Chondrocyte (in vitro differentiated cells): ENCODE results near the gene RIF1. TPM values are rescaled to one million over a fixed set of nuclear protein-coding genes. Genes with fewer than 3 reads are reported as not detected.

Experiments
- DNase-seq: peaks from one replicate; pipeline ENCODE4 v3.0.0; 2021; ENCODE audit warnings: mixed read lengths, low spot score
- H3K27ac Mint-ChIP-seq: one replicate; pipeline ENCODE4 v1.8.0; 2021; ENCODE audit warnings: mild to moderate bottlenecking, moderate library complexity, mixed read lengths; ENCODE audit not compliant: unreplicated experiment
- H3K27me3 Mint-ChIP-seq: 2 replicates; pipeline ENCODE4 v1.8.0; 2021; ENCODE audit warnings: low read depth, mixed read lengths
- H3K36me3 Mint-ChIP-seq: 2 replicates; pipeline ENCODE4 v1.8.0; 2021; ENCODE audit warnings: low read depth, mixed read lengths
- H3K4me1 Mint-ChIP-seq: 2 replicates; pipeline ENCODE4 v1.8.0; 2021; ENCODE audit warnings: low read depth, mild to moderate bottlenecking, mixed read lengths
- H3K4me3 Mint-ChIP-seq: one replicate; pipeline ENCODE4 v1.8.0; 2021; ENCODE audit warnings: mild to moderate bottlenecking, moderate library complexity, mixed read lengths; ENCODE audit not compliant: unreplicated experiment
- H3K9me3 Mint-ChIP-seq: 2 replicates; pipeline ENCODE4 v1.8.0; 2021; ENCODE audit warnings: low read depth, mixed read lengths
- long read RNA-seq: library from polyadenylated mRNA; stranded (forward); transcript quantifications from one replicate; pipeline ENCODE4 v2.0.0, GENCODE V29; 2021
- total RNA-seq: library from RNA; stranded (reverse); gene quantifications from 3 replicates; pipeline ENCODE4 v1.2.1, GENCODE V29; 2021
- TF ChIP-seq, protein P1 (sequence below): fragments of 200-600 bp; sonication (generic); IDR thresholded peaks from 2 replicates; pipeline ENCODE4 v1.5.0; 2021; ENCODE audit warnings: antibody characterized with exemption, mild to moderate bottlenecking, moderate library complexity

The RIF1 gene, protein sequence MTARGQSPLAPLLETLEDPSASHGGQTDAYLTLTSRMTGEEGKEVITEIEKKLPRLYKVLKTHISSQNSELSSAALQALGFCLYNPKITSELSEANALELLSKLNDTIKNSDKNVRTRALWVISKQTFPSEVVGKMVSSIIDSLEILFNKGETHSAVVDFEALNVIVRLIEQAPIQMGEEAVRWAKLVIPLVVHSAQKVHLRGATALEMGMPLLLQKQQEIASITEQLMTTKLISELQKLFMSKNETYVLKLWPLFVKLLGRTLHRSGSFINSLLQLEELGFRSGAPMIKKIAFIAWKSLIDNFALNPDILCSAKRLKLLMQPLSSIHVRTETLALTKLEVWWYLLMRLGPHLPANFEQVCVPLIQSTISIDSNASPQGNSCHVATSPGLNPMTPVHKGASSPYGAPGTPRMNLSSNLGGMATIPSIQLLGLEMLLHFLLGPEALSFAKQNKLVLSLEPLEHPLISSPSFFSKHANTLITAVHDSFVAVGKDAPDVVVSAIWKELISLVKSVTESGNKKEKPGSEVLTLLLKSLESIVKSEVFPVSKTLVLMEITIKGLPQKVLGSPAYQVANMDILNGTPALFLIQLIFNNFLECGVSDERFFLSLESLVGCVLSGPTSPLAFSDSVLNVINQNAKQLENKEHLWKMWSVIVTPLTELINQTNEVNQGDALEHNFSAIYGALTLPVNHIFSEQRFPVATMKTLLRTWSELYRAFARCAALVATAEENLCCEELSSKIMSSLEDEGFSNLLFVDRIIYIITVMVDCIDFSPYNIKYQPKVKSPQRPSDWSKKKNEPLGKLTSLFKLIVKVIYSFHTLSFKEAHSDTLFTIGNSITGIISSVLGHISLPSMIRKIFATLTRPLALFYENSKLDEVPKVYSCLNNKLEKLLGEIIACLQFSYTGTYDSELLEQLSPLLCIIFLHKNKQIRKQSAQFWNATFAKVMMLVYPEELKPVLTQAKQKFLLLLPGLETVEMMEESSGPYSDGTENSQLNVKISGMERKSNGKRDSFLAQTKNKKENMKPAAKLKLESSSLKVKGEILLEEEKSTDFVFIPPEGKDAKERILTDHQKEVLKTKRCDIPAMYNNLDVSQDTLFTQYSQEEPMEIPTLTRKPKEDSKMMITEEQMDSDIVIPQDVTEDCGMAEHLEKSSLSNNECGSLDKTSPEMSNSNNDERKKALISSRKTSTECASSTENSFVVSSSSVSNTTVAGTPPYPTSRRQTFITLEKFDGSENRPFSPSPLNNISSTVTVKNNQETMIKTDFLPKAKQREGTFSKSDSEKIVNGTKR (N-terminal part only)
- total RNA-seq: 33.5 to 37.8 TPM (median 33.7 TPM) in 3 replicates
- long read RNA-seq, partial matches to known transcripts: 2 of 4 reads
- long read RNA-seq, other reads (novel, unspliced or antisense): 2 of 4 reads

DNA sequence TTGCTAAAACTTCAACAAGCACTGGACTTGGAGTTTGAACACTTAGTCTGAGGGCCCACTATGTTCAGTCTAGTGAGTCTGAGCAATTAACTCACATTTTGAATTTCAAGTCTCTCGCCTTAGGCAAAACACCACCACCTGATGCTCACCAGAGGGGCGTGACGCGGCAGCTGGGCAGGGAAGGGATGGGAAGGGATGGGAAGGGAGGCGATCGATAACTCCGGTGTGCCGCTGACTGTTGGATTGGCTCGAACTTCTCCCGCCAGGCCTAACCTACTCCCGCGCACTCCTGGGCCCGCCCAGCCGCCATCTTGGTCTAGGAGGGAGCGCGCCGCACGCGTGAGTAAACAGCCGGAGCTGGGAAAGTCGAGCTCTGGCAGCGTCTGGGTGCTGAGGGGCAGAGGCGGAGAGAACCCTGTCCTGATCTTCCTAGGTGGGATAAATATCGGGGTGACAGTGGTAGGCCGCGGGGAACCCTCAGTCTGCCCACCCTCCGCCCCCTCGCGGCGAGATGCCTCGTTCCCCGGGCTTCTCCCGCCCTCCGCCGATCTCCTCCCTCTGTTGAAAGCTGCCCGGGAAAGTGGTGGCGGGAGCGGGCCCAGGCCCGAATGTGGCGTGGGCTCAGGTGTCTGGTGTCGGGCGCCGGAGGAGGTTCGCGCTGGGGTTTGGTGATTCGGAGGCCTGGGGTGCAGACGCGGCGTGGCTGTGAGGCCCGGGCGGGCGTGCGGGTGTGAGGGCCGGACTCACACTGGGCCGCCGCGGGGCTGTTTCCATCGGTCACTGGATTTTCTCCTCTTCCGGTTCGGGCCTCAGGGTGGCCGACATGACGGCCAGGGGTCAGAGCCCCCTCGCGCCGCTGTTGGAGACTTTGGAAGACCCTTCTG lies at the start of gene RIF1:
RIF1 (plus strand) TSS at position 302 of the 884 bp plus-strand sequence; CDS start at position 824, 522 bp downstream.
- Mint-ChIP-seq H3K27ac (peak within 1 kb of the TSS; percentile 98), H3K36me3 (peaks cover 9% of the 10 kb centered on the region), H3K4me1 (peaks cover 22% of the 10 kb centered on the region), H3K9me3 (no peaks in the 10 kb centered on the region), H3K27me3 (no peaks in the 10 kb centered on the region), H3K4me3 (peak within 1 kb of the TSS; percentile 91)
- TF ChIP-seq, protein P1, sequence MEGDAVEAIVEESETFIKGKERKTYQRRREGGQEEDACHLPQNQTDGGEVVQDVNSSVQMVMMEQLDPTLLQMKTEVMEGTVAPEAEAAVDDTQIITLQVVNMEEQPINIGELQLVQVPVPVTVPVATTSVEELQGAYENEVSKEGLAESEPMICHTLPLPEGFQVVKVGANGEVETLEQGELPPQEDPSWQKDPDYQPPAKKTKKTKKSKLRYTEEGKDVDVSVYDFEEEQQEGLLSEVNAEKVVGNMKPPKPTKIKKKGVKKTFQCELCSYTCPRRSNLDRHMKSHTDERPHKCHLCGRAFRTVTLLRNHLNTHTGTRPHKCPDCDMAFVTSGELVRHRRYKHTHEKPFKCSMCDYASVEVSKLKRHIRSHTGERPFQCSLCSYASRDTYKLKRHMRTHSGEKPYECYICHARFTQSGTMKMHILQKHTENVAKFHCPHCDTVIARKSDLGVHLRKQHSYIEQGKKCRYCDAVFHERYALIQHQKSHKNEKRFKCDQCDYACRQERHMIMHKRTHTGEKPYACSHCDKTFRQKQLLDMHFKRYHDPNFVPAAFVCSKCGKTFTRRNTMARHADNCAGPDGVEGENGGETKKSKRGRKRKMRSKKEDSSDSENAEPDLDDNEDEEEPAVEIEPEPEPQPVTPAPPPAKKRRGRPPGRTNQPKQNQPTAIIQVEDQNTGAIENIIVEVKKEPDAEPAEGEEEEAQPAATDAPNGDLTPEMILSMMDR: peak; percentile 93
- DNase-seq: peak; percentile 96

DNA sequence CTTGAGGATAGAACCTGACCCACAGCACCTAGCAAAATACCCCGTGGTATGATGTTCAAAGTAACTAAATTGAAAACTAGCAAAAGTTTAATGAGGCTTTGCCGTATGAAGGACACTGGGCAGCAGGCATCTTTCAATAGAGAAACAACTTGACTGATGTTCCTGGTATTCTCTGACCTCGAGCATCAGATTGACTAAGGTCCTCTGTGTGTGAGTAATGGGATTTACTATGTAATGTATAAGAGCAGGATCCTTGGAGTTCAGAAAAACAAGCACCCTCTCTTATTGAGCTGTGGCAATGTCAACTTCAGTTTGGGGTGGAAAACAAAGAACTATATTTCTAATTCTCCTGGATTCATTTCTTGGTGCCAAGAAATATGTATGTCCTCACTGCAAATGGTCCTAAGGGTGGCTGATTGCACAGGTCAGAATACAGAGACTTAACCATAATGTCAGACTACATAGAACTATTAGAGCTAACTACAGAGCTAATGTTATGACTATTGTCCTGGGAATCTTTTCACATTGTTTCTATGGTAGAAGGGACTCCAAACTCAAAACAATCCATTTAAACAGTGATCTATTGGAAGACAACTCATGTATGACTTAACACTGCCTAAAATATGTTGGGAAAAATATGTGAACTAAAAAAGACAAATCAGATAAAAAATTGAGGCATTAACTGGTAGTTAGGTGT lies 47.9 kb upstream of the RIF1 start:
- no peak overlapping the region for H3K27ac Mint-ChIP-seq

DNA sequence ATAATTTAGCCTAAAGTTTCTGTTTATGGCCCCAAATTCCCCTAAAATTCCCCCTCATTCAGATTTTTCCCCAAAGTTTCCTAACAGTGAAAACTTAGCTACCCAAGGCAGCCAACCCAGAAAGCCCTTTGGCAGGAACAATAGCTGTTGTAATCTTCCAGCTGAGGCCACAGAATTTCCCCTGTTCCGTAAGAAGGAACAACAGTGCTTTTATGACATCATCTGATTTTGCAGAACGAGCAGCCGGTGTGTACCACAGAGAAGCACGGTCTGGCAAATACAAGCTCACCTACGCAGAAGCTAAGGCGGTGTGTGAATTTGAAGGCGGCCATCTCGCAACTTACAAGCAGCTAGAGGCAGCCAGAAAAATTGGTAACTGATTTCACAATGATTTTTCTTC lies 46.0 kb upstream of the RIF1 start:
- H3K27ac Mint-ChIP-seq: no peak overlapping the region
- H3K36me3 Mint-ChIP-seq: no peaks in the 10 kb centered on the region
- H3K4me1 Mint-ChIP-seq: peaks cover 15% of the 10 kb centered on the region
- no peaks in the 10 kb centered on the region for H3K27me3 Mint-ChIP-seq
- TF ChIP-seq, protein P1: no peak
- no peaks in the 10 kb centered on the region for H3K9me3 Mint-ChIP-seq
- H3K4me3 Mint-ChIP-seq: no peak overlapping the region
- DNase-seq: no peak

More for the DNA sequence above, 47.9 kb upstream of the RIF1 start:
- Mint-ChIP-seq H3K9me3 (no peaks in the 10 kb centered on the region), H3K27me3 (no peaks in the 10 kb centered on the region), H3K4me1 (peaks cover 19% of the 10 kb centered on the region), H3K36me3 (no peaks in the 10 kb centered on the region), H3K4me3 (no peak overlapping the region)
- DNase-seq: no peak
- TF ChIP-seq, protein P1: no peak

DNA sequence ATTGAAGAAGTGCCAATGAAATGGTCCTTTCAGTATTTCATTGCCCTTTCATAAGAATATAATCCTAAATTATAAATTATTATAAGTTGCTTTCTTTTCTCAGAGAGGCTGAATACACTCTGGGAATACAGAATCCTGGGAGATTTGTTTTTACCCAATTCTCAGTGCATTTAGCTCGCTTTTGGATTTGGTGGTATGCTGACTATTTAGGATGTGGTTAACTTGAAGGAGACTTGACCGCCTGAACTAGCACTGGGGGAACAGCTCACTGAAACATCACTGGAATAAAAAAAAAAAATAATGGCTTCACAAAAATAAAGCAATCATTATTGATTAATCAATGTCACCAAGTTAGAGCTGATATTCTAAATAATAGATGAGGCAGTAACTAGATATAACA lies 42.1 kb upstream of the RIF1 start:
- Mint-ChIP-seq H3K36me3 (no peaks in the 10 kb centered on the region), H3K27ac (peak overlapping the region; percentile 49), H3K9me3 (no peaks in the 10 kb centered on the region), H3K4me3 (no peak overlapping the region), H3K4me1 (peaks cover 7% of the 10 kb centered on the region), H3K27me3 (no peaks in the 10 kb centered on the region)
- DNase-seq: no peak
- TF ChIP-seq, protein P1: no peak
